PC-9 (cell line): ENCODE results near the gene CDH12.
"Not testable (repeated sequence)": the region's sequence is repeated elsewhere in the genome, so short reads cannot be mapped to it uniquely, and the experiment has no call there.

ENCODE experiments used
- CTCF ChIP-seq: fragments of 200-600 bp; sonication (generic); conservative IDR thresholded peaks from 2 replicates; pipeline ENCODE4 v1.6.1; 2017; ENCODE audit warnings: mixed run types, antibody characterized with exemption, mild to moderate bottlenecking, moderate library complexity
- EZH2 ChIP-seq: fragments of 200-600 bp; sonication (generic); IDR thresholded peaks from 2 replicates; pipeline ENCODE4 v1.8.0; 2017; ENCODE audit warnings: antibody characterized with exemption, low read depth

- not testable (repeated sequence) for TF ChIP-seq CTCF, EZH2
Measured at GRCh38 chr5:22212254-22212991, 640.7 kb downstream of the CDH12 start.
